Neural cell (in vitro differentiated cells): ENCODE measurements around the gene SH3RF2. TPM values are rescaled to one million over a fixed set of nuclear protein-coding genes. Genes with fewer than 3 reads are reported as not detected.

Experiments used
- H2AFZ ChIP-seq: fragments of 200-600, 300-800 bp; sonication (generic), shearing (Covaris generic); 2 replicates; pipeline ENCODE4 v1.6.0; 2014; ENCODE audit warnings: low read depth, mild to moderate bottlenecking, antibody characterized with exemption, low read length, moderate library complexity
- H3F3A ChIP-seq: fragments of 200-600 bp; shearing (Covaris generic); 2 replicates; pipeline ENCODE4 v1.6.1; 2016; ENCODE audit warnings: mild to moderate bottlenecking, moderate library complexity, mixed read lengths, antibody characterized with exemption, low read length; ENCODE audit not compliant: insufficient read depth, poor library complexity, severe bottlenecking
- H3K27ac ChIP-seq: fragments of 200-600, 300-800 bp; sonication (generic), shearing (Covaris generic); 2 replicates; pipeline ENCODE4 v1.5.1; 2014; ENCODE audit warnings: mild to moderate bottlenecking, low read length, moderate library complexity
- H3K27me3 ChIP-seq: fragments of 300-800, 200-600 bp; sonication (generic), shearing (Covaris generic); 2 replicates; pipeline ENCODE4 v1.6.0; 2014; ENCODE audit warnings: mild to moderate bottlenecking, low read depth, low read length, moderate library complexity; ENCODE audit not compliant: insufficient read depth
- H3K36me3 ChIP-seq: fragments of 300-800, 200-600 bp; sonication (generic), shearing (Covaris generic); 2 replicates; pipeline ENCODE4 v1.5.1; 2014; ENCODE audit warnings: mild to moderate bottlenecking, antibody characterized with exemption, low read length, moderate library complexity; ENCODE audit not compliant: insufficient read depth
- H3K4me2 ChIP-seq: fragments of 300-800, 200-600 bp; sonication (generic), shearing (Covaris generic); 2 replicates; pipeline ENCODE4 v1.6.0; 2014; ENCODE audit warnings: mild to moderate bottlenecking, low read length
- H3K4me3 ChIP-seq: fragments of 300-800, 200-600 bp; sonication (generic), shearing (Covaris generic); 2 replicates; pipeline ENCODE4 v1.5.1; 2014; ENCODE audit warnings: mild to moderate bottlenecking, low read length, moderate library complexity
- H3K79me2 ChIP-seq: fragments of 200-600 bp; shearing (Covaris generic); replicated peaks from 2 replicates; pipeline ENCODE4 v1.6.0; 2014; ENCODE audit warnings: mild to moderate bottlenecking, low read length, moderate library complexity; ENCODE audit not compliant: insufficient read depth
- H3K9ac ChIP-seq: fragments of 300-800, 200-600 bp; sonication (generic), shearing (Covaris generic); 2 replicates; pipeline ENCODE4 v1.6.1; 2016; ENCODE audit warnings: mild to moderate bottlenecking, low read length, mixed read lengths
- H3K9me2 ChIP-seq: fragments of 200-600 bp; shearing (Covaris generic); 2 replicates; pipeline ENCODE4 v1.6.1; 2016; ENCODE audit warnings: mild to moderate bottlenecking, low read length, mixed read lengths; ENCODE audit not compliant: insufficient read depth
- H3K9me3 ChIP-seq: fragments of 200-600, 300-800 bp; sonication (generic), shearing (Covaris generic); 2 replicates; pipeline ENCODE4 v1.6.1; 2016; ENCODE audit warnings: mild to moderate bottlenecking, mixed run types, low read length, moderate library complexity, mixed read lengths
- H4K20me1 ChIP-seq: fragments of 200-600 bp; shearing (Covaris generic); 2 replicates; pipeline ENCODE4 v1.6.1; 2016; ENCODE audit warnings: mild to moderate bottlenecking, mixed run types; ENCODE audit not compliant: insufficient read depth
- CTCF ChIP-seq: fragments of 450-650 bp; IDR thresholded peaks from 2 replicates; pipeline ENCODE4 v1.5.1; 2014; ENCODE audit warnings: antibody characterized with exemption, mild to moderate bottlenecking, moderate library complexity; ENCODE audit not compliant: poor library complexity, severe bottlenecking
- EP300 ChIP-seq: fragments of 450-650 bp; conservative IDR thresholded peaks from 2 replicates; pipeline ENCODE4 v1.6.1; 2014; ENCODE audit warnings: antibody characterized with exemption, mild to moderate bottlenecking, moderate library complexity; ENCODE audit not compliant: poor library complexity, severe bottlenecking
- EZH2 ChIP-seq: fragments of 200-600, 300-800 bp; shearing (Covaris generic), sonication (generic); IDR thresholded peaks from 2 replicates; pipeline ENCODE4 v1.6.1; 2014; ENCODE audit warnings: antibody characterized with exemption, low read length, borderline replicate concordance, mild to moderate bottlenecking; ENCODE audit not compliant: insufficient read depth, poor library complexity, severe bottlenecking
- MXI1 ChIP-seq: fragments of 450-650 bp; conservative IDR thresholded peaks from 2 replicates; pipeline ENCODE4 v1.6.1; 2014; ENCODE audit warnings: antibody characterized with exemption, mild to moderate bottlenecking; ENCODE audit not compliant: poor library complexity, severe bottlenecking
- POLR2AphosphoS5 ChIP-seq: IDR thresholded peaks from 2 replicates; pipeline ENCODE4 v1.6.1; 2012
- RAD21 ChIP-seq: fragments of 450-650 bp; conservative IDR thresholded peaks from 2 replicates; pipeline ENCODE4 v1.6.1; 2014; ENCODE audit warnings: antibody characterized with exemption, mild to moderate bottlenecking, moderate library complexity
- REST ChIP-seq: IDR thresholded peaks from 2 replicates; pipeline ENCODE4 v1.6.1; 2012; ENCODE audit warnings: borderline replicate concordance
- SMC3 ChIP-seq: fragments of 450-650 bp; conservative IDR thresholded peaks from 2 replicates; pipeline ENCODE4 v1.6.1; 2014; ENCODE audit warnings: antibody characterized with exemption, mild to moderate bottlenecking, moderate library complexity; ENCODE audit not compliant: poor library complexity
- TAF1 ChIP-seq: IDR thresholded peaks from 2 replicates; pipeline ENCODE4 v1.6.1; 2012; ENCODE audit warnings: low read depth
- polyA plus RNA-seq: library from polyadenylated mRNA; depleted of rRNA; stranded (reverse); fragments of >200 nt; gene quantifications from 2 replicates; pipeline ENCODE4 v1.2.3, GENCODE V29; 2014

SH3RF2 gene
- polyA plus RNA-seq, 1 donor from 2014 or later = not detected

GRCh38 chr5:146025114-146025680, 88.8 kb downstream of the SH3RF2 start:
- TF ChIP-seq EP300 = no peak

GRCh38 chr5:146025681-146026080, 89.3 kb downstream of the SH3RF2 start:
- no peaks in the 10 kb centered on the region for H3K79me2 ChIP-seq
- H2AFZ ChIP-seq = no peak overlapping the region
- no peak overlapping the region for H3K27ac ChIP-seq
- TF ChIP-seq EZH2 (no peak), MXI1 (no peak), CTCF (no peak), SMC3 (no peak), POLR2AphosphoS5 (no peak), EP300 (no peak), TAF1 (no peak), RAD21 (no peak), REST (no peak)
- no peak overlapping the region for H3K9ac ChIP-seq
- H3K4me3 ChIP-seq = no peak overlapping the region
- no peaks in the 10 kb centered on the region for H4K20me1 ChIP-seq
- no peaks in the 10 kb centered on the region for H3F3A ChIP-seq
- H3K4me2 ChIP-seq = no peak overlapping the region
- no peaks in the 10 kb centered on the region for H3K27me3 ChIP-seq
- H3K36me3 ChIP-seq = no peaks in the 10 kb centered on the region
- H3K9me3 ChIP-seq = no peaks in the 10 kb centered on the region
- H3K9me2 ChIP-seq = no peaks in the 10 kb centered on the region

More at GRCh38 chr5:146025114-146025680, 88.8 kb downstream of the SH3RF2 start:
- Histone ChIP-seq H3K79me2 (no peaks in the 10 kb centered on the region), H3K27me3 (no peaks in the 10 kb centered on the region), H3F3A (no peaks in the 10 kb centered on the region), H3K27ac (no peak overlapping the region), H3K9ac (no peak overlapping the region), H3K36me3 (no peaks in the 10 kb centered on the region), H4K20me1 (no peaks in the 10 kb centered on the region), H3K9me2 (no peaks in the 10 kb centered on the region), H2AFZ (no peak overlapping the region), H3K4me3 (no peak overlapping the region), H3K9me3 (no peaks in the 10 kb centered on the region), H3K4me2 (no peak overlapping the region)
